HepG2 (cell line): ENCODE measurements around the gene ZNF326. TPM values are rescaled to one million over a fixed set of nuclear protein-coding genes. Genes with fewer than 3 reads are reported as not detected.

ENCODE experiments used
- ATAC-seq: fragments of 200-7000 bp; cut with Tn5 transposase; 3 replicates; pipeline ENCODE4 v1.9.1; 2020; ENCODE audit warnings: mild to moderate bottlenecking, moderate library complexity
- BruUV-seq: library from RNA; stranded (reverse); fragments of 400-500 nt; replicated peaks from 2 replicates; lab custom pipeline; 2021; lab: Mats Ljungman, UMichigan
- CTCF ChIA-PET: fragments of 300-600 bp; formaldehyde crosslinking; extraction: SDS; loops from one replicate; lab custom pipeline; 2021; ENCODE audit warnings: low total read pairs, inconsistent platforms, low intra/inter-chr PET ratio; lab: Yijun Ruan, JAX
- POLR2A ChIA-PET: fragments of 350-600 bp; sonication (Branson Sonifier 250); formaldehyde crosslinking; loops from one replicate; lab custom pipeline; 2020; ENCODE audit warnings: antibody characterized with exemption, inconsistent platforms; lab: Yijun Ruan, JAX
- DNase-seq: peaks from one replicate; pipeline ENCODE4 v3.0.0-alpha.2; 2015; ENCODE audit warnings: low spot score
- FAIRE-seq: peaks from 3 replicates; lab custom pipeline; 2011; peaks lifted over from hg19 to GRCh38; lab: Jason Lieb, UNC
- H2AFZ ChIP-seq: one replicate; pipeline ENCODE4 v1.6.1; 2011; ENCODE audit warnings: low read length, inconsistent platforms
- H3K27ac ChIP-seq: fragments of 300-600 bp; 3 replicates; pipeline ENCODE4 v1.8.0; 2011; ENCODE audit warnings: mixed run types, mild to moderate bottlenecking, mixed read lengths, low read length, inconsistent platforms; ENCODE audit not compliant: insufficient read depth; ENCODE audit errors: extremely low read length
- H3K27me3 ChIP-seq, 2 experiments: fragments of 200-600 bp in 1 of 2; 2 replicates in 1 of 2; 3 replicates in 1 of 2; pipeline versions ENCODE4 v1.6.0 to v1.8.0; 2011; ENCODE audit warnings: low read length in 2 of 2, mild to moderate bottlenecking in 2 of 2, moderate library complexity in 2 of 2, inconsistent platforms in 1 of 2; ENCODE audit not compliant: insufficient read depth in 2 of 2, control insufficient read depth in 1 of 2
- H3K36me3 ChIP-seq, 2 experiments: fragments of 200-600 bp in 1 of 2; replicated peaks in 1 of 2; 2 replicates in 1 of 2; 3 replicates in 1 of 2; pipeline versions ENCODE4 v1.5.1 to v1.8.0; 2011; ENCODE audit warnings: low read length in 2 of 2, inconsistent platforms in 1 of 2; ENCODE audit not compliant: insufficient read depth in 2 of 2, control insufficient read depth in 1 of 2
- H3K4me1 ChIP-seq: 2 replicates; pipeline ENCODE4 v1.5.1; 2012; ENCODE audit warnings: low read length, inconsistent platforms; ENCODE audit not compliant: insufficient read depth
- H3K4me2 ChIP-seq: 2 replicates; pipeline ENCODE4 v1.6.0; 2011; ENCODE audit warnings: low read depth, low read length, inconsistent platforms
- H3K4me3 ChIP-seq, 3 experiments: fragments of 200-600 bp in 1 of 3; sonication (generic), shearing (Covaris generic) in 1 of 3; replicated peaks in 1 of 3; 2 replicates each; pipeline ENCODE4 v1.5.1; 2011 to 2016; ENCODE audit warnings: low read length in 3 of 3, inconsistent platforms in 2 of 3, low read depth in 2 of 3, mild to moderate bottlenecking in 2 of 3, control low read depth in 1 of 3, mixed read lengths in 1 of 3; ENCODE audit not compliant: insufficient read depth in 1 of 3
- H3K79me2 ChIP-seq: one replicate; pipeline ENCODE4 v1.6.1; 2011; ENCODE audit warnings: low read length, inconsistent platforms; ENCODE audit not compliant: insufficient read depth
- H3K9ac ChIP-seq: 2 replicates; pipeline ENCODE4 v1.6.0; 2011; ENCODE audit warnings: mild to moderate bottlenecking, low read depth, low read length, inconsistent platforms; ENCODE audit not compliant: insufficient read depth
- H3K9me3 ChIP-seq: 2 replicates; pipeline ENCODE4 v1.5.1; 2012; ENCODE audit warnings: mild to moderate bottlenecking, low read length
- H4K20me1 ChIP-seq: 2 replicates; pipeline ENCODE4 v1.6.0; 2011; ENCODE audit warnings: inconsistent platforms, mild to moderate bottlenecking, low read length, moderate library complexity; ENCODE audit not compliant: insufficient read depth
- KDM6A ChIP-seq: IDR thresholded peaks from 2 replicates; pipeline ENCODE4 v1.6.1; 2016; ENCODE audit warnings: low read depth
- ZMYM2 ChIP-seq: sonication (generic); formaldehyde crosslinking; IDR thresholded peaks from 2 replicates; pipeline ENCODE4 v1.8.0; 2022; ENCODE audit warnings: mild to moderate bottlenecking, missing genetic modification reagents
- ZNF646 ChIP-seq: sonication (generic); formaldehyde crosslinking; IDR thresholded peaks from 2 replicates; pipeline ENCODE4 v1.9.0; 2021; ENCODE audit warnings: mild to moderate bottlenecking, missing genetic modification reagents
- WGBS: methylation state at CpG from one replicate; pipeline ENCODE4 v1.1.6; 2017; ENCODE audit warnings: low lambda C conversion rate; 5-methylcytosine and 5-hydroxymethylcytosine counted together
- in situ Hi-C: cut with HindIII; loops from 2 replicates; pipeline ENCODE4 v1.10.0; 2017; ENCODE audit warnings: low pct_unique_long_range_greater_than_20kb; ENCODE audit not compliant: extremely low pct_ligation_motif_present
- intact Hi-C: fragments of 100-400 bp; cut with micrococcal nuclease; formaldehyde crosslinking; loops from one replicate; pipeline ENCODE4 v1.10.0; 2022; ENCODE audit not compliant: unreplicated experiment
- polyA plus RNA-seq, 8 experiments: library from polyadenylated mRNA; depleted of rRNA in 3 of 8; stranded (reverse) in 7 of 8; unstranded in 1 of 8; fragments of >200 nt; fragmentation: Illumina TruSeq in 4 of 8; extraction: Trizol in 4 of 8; gene quantifications; 2 replicates each; pipeline versions ENCODE4 v1.2.1 to v1.2.3, GENCODE V29; 2011 to 2016; ENCODE audit warnings: low read depth in 4 of 8, missing spikeins in 1 of 8, mixed read lengths in 1 of 8; ENCODE audit not compliant: insufficient read depth in 1 of 8
- total RNA-seq, 5 experiments: library from RNA; depleted of rRNA; stranded (reverse); fragments of >200 nt; fragmentation: Illumina TruSeq; extraction: Trizol; gene quantifications; 2 replicates each; pipeline ENCODE4 v1.2.3, GENCODE V29; 2016; ENCODE audit warnings: low read depth in 1 of 5

ZNF326 gene
- total and polyA plus RNA-seq, 2 of the 13 experiments (the other 11 are each of a cell fraction or from before 2014, with no cell fraction given) = 6.3 to 16.4 TPM

- Histone ChIP-seq H3K9ac (no peak overlapping the region), H3K4me2 (no peak overlapping the region), H3K27ac (no peak overlapping the region), H3K4me3 (no peak overlapping the region), H3K4me1 (peaks cover 79% of the 10 kb centered on the region), H3K9me3 (no peaks in the 10 kb centered on the region), H4K20me1 (no peaks in the 10 kb centered on the region), H3K79me2 (no peaks in the 10 kb centered on the region), H2AFZ (no peak overlapping the region), H3K27me3 (no peaks in the 10 kb centered on the region), H3K36me3 (no peaks in the 10 kb centered on the region)
- TF ChIP-seq ZMYM2 (CRISPR knock-in tag) (0 out of 2 replicates have a peak, but pooled peaks have one; percentile 35), ZNF646 (CRISPR knock-in tag) (no peak), KDM6A (no peak)
- FAIRE-seq (no peak), DNase-seq (no peak), ATAC-seq (no peak)
- in situ Hi-C loops (no loop called here), intact Hi-C loops (loop anchor here (10.0 kb wide), 1 partner anchor 149 kb away; no protein-coding TSS in a partner anchor)
- WGBS = 100% methylated on average over 1 of the region's 1 CpG
- ChIA-PET CTCF (interaction anchor here (1.2 kb wide), 1 partner anchor 149 kb away, joined by 5 read pairs; no protein-coding TSS in a partner anchor), POLR2A (no interaction called here)
- no TSS peak for BruUV-seq
Measured at GRCh38 chr1:89953929-89954328, 41.0 kb upstream of the ZNF326 start.
